ENCODE results near the gene S100A1.
A peak's percentile ranks its signal among the peaks of the same experiment; 100 is the strongest.
"Not testable (repeated sequence)": the region's sequence is repeated elsewhere in the genome, so short reads cannot be mapped to it uniquely, and the experiment has no call there.

Gene S100A1

DNA sequence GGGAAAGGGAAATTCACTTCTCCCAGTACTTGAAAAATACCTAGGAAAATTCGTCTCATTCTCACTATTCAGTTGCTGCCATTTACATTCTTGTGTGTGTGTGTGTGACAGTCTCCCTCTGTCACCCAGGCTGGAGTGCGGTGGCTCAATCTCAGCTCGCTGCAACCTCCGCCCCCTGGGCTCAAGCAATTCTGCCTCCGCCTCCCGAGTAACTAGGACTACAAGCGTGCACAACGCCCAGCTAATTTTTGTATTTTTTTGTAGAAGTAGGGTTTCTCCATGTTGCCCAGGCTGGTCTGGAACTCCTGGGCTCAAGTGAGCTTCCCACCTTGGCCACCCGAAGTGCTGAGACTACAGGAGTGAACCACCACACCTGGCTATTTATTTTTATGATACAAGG lies 31.4 kb downstream of the S100A1 start:
- no peak for TF ChIP-seq CTCF (IDR thresholded peaks at IDR 0.05; ENCODE audit: low read depth, low read length, missing control alignments)
- peak overlapping the region; percentile 65 for H3K4me3 ChIP-seq (replicated peaks; ENCODE audit: low read depth, low read length)
- DNase-seq (ENCODE audit: extremely low read depth, low read depth) = no peak

DNA sequence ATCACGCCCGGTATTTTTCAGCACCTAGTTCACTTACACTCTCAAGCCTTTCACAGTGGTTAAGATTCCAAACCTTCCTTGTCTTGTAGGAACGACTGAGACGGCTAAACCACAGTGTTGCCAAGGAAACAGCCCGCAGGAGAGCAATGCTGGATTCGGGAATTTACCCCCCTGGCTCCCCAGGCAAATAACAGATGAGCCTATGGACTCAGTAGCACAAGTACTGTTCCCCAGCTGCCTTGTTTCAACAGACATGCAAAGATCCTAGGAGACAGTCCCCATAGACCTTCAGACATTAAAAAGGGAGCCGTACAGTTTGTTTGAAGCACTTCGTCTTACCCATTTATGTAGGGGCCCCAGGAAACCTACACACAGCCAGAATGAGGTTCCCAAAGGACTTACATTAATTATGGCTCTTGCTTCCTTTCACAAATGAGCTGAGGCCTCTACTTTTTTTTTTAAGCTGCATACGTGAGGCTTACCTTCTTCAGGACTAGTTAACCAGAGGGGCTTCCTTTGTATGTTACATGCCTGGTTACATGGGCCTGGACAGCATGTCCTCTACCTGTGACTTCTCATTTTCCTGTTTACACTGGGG lies 33.0 kb downstream of the S100A1 start:
- TF ChIP-seq CTCF (IDR thresholded peaks at IDR 0.05; ENCODE audit: low read depth, low read length, missing control alignments) = no peak
- no peak for DNase-seq (ENCODE audit: extremely low read depth, low read depth)
- H3K4me3 ChIP-seq (replicated peaks; ENCODE audit: low read depth, low read length) = no peak overlapping the region

DNA sequence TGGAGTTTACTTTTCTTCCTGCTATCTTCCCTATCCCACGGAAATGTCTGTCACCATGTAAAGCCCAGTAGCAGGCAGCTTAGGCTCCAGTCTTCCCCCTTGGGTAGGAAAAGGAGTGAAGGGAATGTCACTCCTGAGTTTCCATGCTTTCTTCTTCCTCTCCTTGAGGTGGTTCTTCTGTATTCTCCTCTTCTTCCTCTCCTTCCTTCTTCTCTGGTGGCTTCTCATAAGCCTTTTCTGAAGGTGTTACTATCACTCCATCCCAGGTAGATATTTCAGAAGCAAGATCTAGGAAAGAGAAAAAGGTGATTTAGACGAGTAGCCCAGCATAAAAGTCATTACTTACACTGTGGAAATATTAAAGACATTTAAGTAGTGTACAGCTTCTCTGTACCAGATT lies 34.0 kb downstream of the S100A1 start:
- TF ChIP-seq CTCF (IDR thresholded peaks at IDR 0.05; ENCODE audit: low read depth, low read length, missing control alignments) = no peak
- no peak overlapping the region for H3K4me3 ChIP-seq (replicated peaks; ENCODE audit: low read depth, low read length)
- DNase-seq (ENCODE audit: extremely low read depth, low read depth) = no peak

DNA sequence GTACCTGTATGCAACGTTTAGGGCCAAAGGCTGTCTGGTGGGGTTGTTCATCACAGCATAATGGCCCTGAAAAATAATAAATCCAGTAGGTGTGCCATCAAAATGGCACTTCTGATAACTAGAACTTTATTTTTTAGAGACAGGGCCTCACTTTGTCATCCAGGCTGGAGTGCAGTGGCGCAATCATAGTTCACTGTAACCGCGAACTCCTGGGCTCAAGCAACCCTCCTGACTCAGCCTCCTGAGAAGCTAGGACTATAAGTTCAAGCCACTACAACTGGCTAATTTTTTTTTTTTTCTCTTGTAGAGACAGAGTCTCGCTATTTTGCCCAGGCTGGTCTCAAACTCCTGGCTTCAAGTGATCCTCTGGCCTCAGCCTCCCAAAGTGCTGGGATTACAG lies 35.0 kb downstream of the S100A1 start:
- no peak overlapping the region for H3K4me3 ChIP-seq (replicated peaks; ENCODE audit: low read depth, low read length)
- no peak for TF ChIP-seq CTCF (IDR thresholded peaks at IDR 0.05; ENCODE audit: low read depth, low read length, missing control alignments)
- no peak for DNase-seq (ENCODE audit: extremely low read depth, low read depth)

- TF ChIP-seq CTCF (IDR thresholded peaks at IDR 0.05; ENCODE audit: low read depth, low read length, missing control alignments) = no peak
- no peak for DNase-seq (ENCODE audit: extremely low read depth, low read depth)
- no peak overlapping the region for H3K4me3 ChIP-seq (replicated peaks; ENCODE audit: low read depth, low read length)
Measured at GRCh38 chr1:153667439-153667838, 39.2 kb downstream of the S100A1 start.

GRCh38 chr1:153668672-153669071 lies 40.4 kb downstream of the S100A1 start:
- DNase-seq (ENCODE audit: extremely low read depth, low read depth) = not testable (repeated sequence)
- peak overlapping the region; percentile 99; the same call in 1 of the 2 replicates for H3K4me3 ChIP-seq (replicated peaks; ENCODE audit: low read depth, low read length)

DNA sequence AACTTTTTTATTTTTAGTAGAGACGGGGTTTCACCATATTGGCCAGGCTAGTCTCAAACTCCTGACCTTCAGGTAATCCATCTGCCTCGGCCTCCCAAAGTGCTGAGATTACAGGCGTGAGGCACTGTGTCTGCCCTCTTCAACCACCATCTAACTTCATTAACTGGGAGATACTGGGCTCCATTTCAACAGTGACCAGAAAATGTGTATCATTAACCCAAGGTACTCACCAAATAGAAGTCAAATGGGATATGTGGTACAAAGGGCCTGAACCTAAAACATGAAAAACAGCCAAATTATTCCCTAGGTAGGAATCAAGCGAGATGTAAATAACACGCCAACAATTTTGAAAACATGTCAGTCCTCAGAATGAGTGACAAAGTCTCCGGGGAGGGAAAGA lies 41.4 kb downstream of the S100A1 start:
- peak overlapping the region; percentile 99 for H3K4me3 ChIP-seq (replicated peaks; ENCODE audit: low read depth, low read length)
- no peak for DNase-seq (ENCODE audit: extremely low read depth, low read depth)
- no peak for TF ChIP-seq CTCF (IDR thresholded peaks at IDR 0.05; ENCODE audit: low read depth, low read length, missing control alignments)
